Measurements from ENCODE around the gene IL11RA. TPM values are rescaled to one million over a fixed set of nuclear protein-coding genes. Genes with fewer than 3 reads are reported as not detected.

IL11RA gene
- total and polyA plus RNA-seq, 2 of the 8 experiments (the other 6 are each of a cell fraction or from before 2014, with no cell fraction given): 5.5 to 9.1 TPM

- TF ChIP-seq KDM1A (IDR thresholded peaks at IDR 0.05; ENCODE audit: borderline replicate concordance, low read length) (no peak), CEBPB (IDR thresholded peaks at IDR 0.05; ENCODE audit: low read depth, low read length) (no peak), TBP (IDR thresholded peaks at IDR 0.05; ENCODE audit: low read depth, low read length) (no peak)
Observed at GRCh38 chr9:34710023-34710422, 58.0 kb downstream of the IL11RA start, which contains the start of gene CCL21 (continued).

Small RNAs within 50 kb of the gene (small RNA-seq; reads per million reads assigned to genes)
- not detected for gene CCL27 (ENCODE audit: insufficient read depth)

Other genes starting within 250 kb of the IL11RA start
- 10.4 and 10.6 TPM in 2 replicates for gene FAM219A, start 193.6 kb upstream of the IL11RA start, total RNA-seq (2021; fragmentation: NEBNext Ultra II Directional; extraction: Animal tissue kit (Norgen Biotek cat#: 25700))
- 7.7 and 8.8 TPM in 2 replicates for gene FAM219A, start 193.6 kb upstream of the IL11RA start, polyA plus RNA-seq (2011; rRNA removed)
- 0.37 and 1.1 TPM in 2 replicates for gene DNAI1, start 193.4 kb upstream of the IL11RA start, total RNA-seq (2021; fragmentation: NEBNext Ultra II Directional; extraction: Animal tissue kit (Norgen Biotek cat#: 25700))
- 0.35 and 0.54 TPM in 2 replicates for gene DNAI1, start 193.4 kb upstream of the IL11RA start, polyA plus RNA-seq (2011; rRNA removed)
- gene ENHO, start 129.2 kb upstream of the IL11RA start, total RNA-seq (2021; fragmentation: NEBNext Ultra II Directional; extraction: Animal tissue kit (Norgen Biotek cat#: 25700)): 12.2 and 14.1 TPM in 2 replicates
- 49.4 and 60.4 TPM in 2 replicates for gene ENHO, start 129.2 kb upstream of the IL11RA start, polyA plus RNA-seq (2011; rRNA removed)
- 1.2 and 1.5 TPM in 2 replicates for gene CNTFR, start 62.5 kb upstream of the IL11RA start, total RNA-seq (2021; fragmentation: NEBNext Ultra II Directional; extraction: Animal tissue kit (Norgen Biotek cat#: 25700))
- gene CNTFR, start 62.5 kb upstream of the IL11RA start, polyA plus RNA-seq (2011; rRNA removed): 4.2 and 5.4 TPM in 2 replicates
- gene RPP25L, start 40.1 kb upstream of the IL11RA start, total RNA-seq (2021; fragmentation: NEBNext Ultra II Directional; extraction: Animal tissue kit (Norgen Biotek cat#: 25700)): 21.6 and 25.6 TPM in 2 replicates
- gene RPP25L, start 40.1 kb upstream of the IL11RA start, polyA plus RNA-seq (2011; rRNA removed): 75.0 and 82.3 TPM in 2 replicates
- gene DCTN3, start 31.7 kb upstream of the IL11RA start, total RNA-seq (2021; fragmentation: NEBNext Ultra II Directional; extraction: Animal tissue kit (Norgen Biotek cat#: 25700)): 23.4 and 25.6 TPM in 2 replicates
- 37.8 and 39.2 TPM in 2 replicates for gene DCTN3, start 31.7 kb upstream of the IL11RA start, polyA plus RNA-seq (2011; rRNA removed)
- not detected in 2 replicates for gene ARID3C, start 23.1 kb upstream of the IL11RA start, total RNA-seq (2021; fragmentation: NEBNext Ultra II Directional; extraction: Animal tissue kit (Norgen Biotek cat#: 25700))
- gene ARID3C, start 23.1 kb upstream of the IL11RA start, polyA plus RNA-seq (2011; rRNA removed): 0.08 and 0.25 TPM in 2 replicates
- gene SIGMAR1, start 14.4 kb upstream of the IL11RA start, total RNA-seq (2021; fragmentation: NEBNext Ultra II Directional; extraction: Animal tissue kit (Norgen Biotek cat#: 25700)): 84.2 and 86.8 TPM in 2 replicates
- 134 and 169 TPM in 2 replicates for gene SIGMAR1, start 14.4 kb upstream of the IL11RA start, polyA plus RNA-seq (2011; rRNA removed)
- gene GALT, start 5.5 kb upstream of the IL11RA start, total RNA-seq (2021; fragmentation: NEBNext Ultra II Directional; extraction: Animal tissue kit (Norgen Biotek cat#: 25700)): 21.1 and 21.9 TPM in 2 replicates
- gene GALT, start 5.5 kb upstream of the IL11RA start, polyA plus RNA-seq (2011; rRNA removed): 50.4 and 50.6 TPM in 2 replicates
- not detected in 2 replicates for gene CCL27, start 10.5 kb downstream of the IL11RA start, total RNA-seq (2021; fragmentation: NEBNext Ultra II Directional; extraction: Animal tissue kit (Norgen Biotek cat#: 25700))
- gene CCL27, start 10.5 kb downstream of the IL11RA start, polyA plus RNA-seq (2011; rRNA removed): 0.28 and 0.42 TPM in 2 replicates
- gene CCL19, start 39.1 kb downstream of the IL11RA start, total RNA-seq (2021; fragmentation: NEBNext Ultra II Directional; extraction: Animal tissue kit (Norgen Biotek cat#: 25700)): not detected in 2 replicates
- not detected in 2 replicates for gene CCL19, start 39.1 kb downstream of the IL11RA start, polyA plus RNA-seq (2011; rRNA removed)
- gene CCL21, start 58.0 kb downstream of the IL11RA start, total RNA-seq (2021; fragmentation: NEBNext Ultra II Directional; extraction: Animal tissue kit (Norgen Biotek cat#: 25700)): not detected in 2 replicates
- gene CCL21, start 58.0 kb downstream of the IL11RA start, polyA plus RNA-seq (2011; rRNA removed): not detected in 2 replicates

Data from H1 (cell line).